A549 treated with dexamethasone at 1 μM for 4 hours (cell line): ENCODE measurements around the gene CBY2. TPM values are rescaled to one million over a fixed set of nuclear protein-coding genes. Genes with fewer than 3 reads are reported as not detected.

ENCODE experiments used
- total RNA-seq: library from RNA; stranded (reverse); fragments of 200-300 nt; extraction: Qiagen RNA extraction; gene quantifications from 5 replicates; pipeline ENCODE4 v1.2.3, GENCODE V29; 2022

Gene CBY2, protein sequence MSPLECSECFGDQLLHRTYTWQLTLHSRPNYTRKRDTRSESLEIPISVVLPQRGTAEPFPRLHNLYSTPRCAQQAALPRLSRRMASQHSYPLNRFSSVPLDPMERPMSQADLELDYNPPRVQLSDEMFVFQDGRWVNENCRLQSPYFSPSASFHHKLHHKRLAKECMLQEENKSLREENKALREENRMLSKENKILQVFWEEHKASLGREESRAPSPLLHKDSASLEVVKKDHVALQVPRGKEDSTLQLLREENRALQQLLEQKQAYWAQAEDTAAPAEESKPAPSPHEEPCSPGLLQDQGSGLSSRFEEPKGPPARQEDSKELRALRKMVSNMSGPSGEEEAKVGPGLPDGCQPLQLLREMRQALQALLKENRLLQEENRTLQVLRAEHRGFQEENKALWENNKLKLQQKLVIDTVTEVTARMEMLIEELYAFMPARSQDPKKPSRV
- total RNA-seq, result 0.14 TPM in 1 of 5 replicates, not detected in the others

DNA sequence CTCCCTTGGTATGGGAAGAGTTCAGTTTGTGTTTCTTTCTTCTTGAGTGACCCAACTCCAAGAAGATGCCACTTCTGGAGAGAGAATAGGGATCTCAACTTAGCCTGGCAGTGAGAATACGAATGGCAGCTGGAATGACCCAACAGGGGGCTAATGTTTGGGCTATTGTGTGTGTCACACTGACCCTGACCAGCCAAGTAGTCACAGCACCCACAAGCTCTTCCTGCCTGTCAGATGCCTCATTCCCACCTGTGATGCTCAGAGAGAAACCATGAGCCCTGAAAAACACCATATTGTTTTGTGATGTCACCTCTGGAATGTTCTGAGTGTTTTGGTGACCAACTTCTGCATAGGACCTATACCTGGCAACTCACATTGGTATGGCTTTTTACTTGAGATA lies at the start of gene CBY2:
Gene CBY2, plus strand, starts transcription at position 233 of the 400 bp plus-strand sequence. Its CDS starts 71 bp downstream, at position 304.

Other genes with a start within 250 kb of the CBY2 start
- 10.4 to 17.1 TPM (median 12.9 TPM) in 5 replicates for gene COG3, start 237.4 kb upstream of the CBY2 start, total RNA-seq
- gene ERICH6B, start 86.6 kb upstream of the CBY2 start, total RNA-seq, result not detected in 5 replicates
- not detected in 5 replicates for gene SIAH3, start 149.4 kb downstream of the CBY2 start, total RNA-seq